Coronary artery (tissue), 2 donors: ENCODE results near the gene PLSCR1.

Experiments used
- DNase-seq: peaks from one replicate; pipeline ENCODE4 v3.0.0-alpha.2; 2017; ENCODE audit warnings: low spot score
- H3K27ac ChIP-seq, 2 donors: fragments of 200-600 bp; sonication (generic); one replicate each; pipeline ENCODE4 v1.5.1; 2016 to 2019
- H3K4me3 ChIP-seq: fragments of 200-600 bp; sonication (generic); 2 replicates; pipeline ENCODE4 v1.5.1; 2016; ENCODE audit warnings: mild to moderate bottlenecking, moderate library complexity
- TF ChIP-seq, protein P1 (sequence below): fragments of 200-600 bp; sonication (generic); IDR thresholded peaks from one replicate; pipeline ENCODE4 v1.5.1; 2019; ENCODE audit warnings: antibody characterized with exemption

PLSCR1 gene

DNA sequence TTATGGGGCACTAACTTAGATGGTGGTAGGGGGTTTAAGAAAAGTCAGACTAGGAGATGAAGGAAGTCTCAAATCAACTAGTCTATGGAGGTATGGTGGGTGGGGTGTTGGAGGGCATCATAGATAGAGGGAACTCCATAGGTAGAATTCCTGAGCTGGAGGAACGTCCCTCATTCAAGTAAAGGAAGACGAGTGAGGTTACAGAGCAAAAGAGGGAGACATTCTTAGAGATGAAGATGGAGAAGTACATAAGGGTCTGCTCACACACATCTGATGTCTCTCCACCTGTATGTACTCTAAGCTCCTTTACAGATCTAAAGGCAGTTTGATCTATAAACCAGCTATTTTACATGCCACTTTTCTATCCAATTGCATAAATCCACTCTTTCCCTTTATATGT lies 1.4 kb downstream of the PLSCR1 start:
- Histone ChIP-seq H3K27ac (peak overlapping the region; percentile 95 to 97), H3K4me3 (peak overlapping the region; percentile 77)
- DNase-seq: no peak
- TF ChIP-seq, protein P1, sequence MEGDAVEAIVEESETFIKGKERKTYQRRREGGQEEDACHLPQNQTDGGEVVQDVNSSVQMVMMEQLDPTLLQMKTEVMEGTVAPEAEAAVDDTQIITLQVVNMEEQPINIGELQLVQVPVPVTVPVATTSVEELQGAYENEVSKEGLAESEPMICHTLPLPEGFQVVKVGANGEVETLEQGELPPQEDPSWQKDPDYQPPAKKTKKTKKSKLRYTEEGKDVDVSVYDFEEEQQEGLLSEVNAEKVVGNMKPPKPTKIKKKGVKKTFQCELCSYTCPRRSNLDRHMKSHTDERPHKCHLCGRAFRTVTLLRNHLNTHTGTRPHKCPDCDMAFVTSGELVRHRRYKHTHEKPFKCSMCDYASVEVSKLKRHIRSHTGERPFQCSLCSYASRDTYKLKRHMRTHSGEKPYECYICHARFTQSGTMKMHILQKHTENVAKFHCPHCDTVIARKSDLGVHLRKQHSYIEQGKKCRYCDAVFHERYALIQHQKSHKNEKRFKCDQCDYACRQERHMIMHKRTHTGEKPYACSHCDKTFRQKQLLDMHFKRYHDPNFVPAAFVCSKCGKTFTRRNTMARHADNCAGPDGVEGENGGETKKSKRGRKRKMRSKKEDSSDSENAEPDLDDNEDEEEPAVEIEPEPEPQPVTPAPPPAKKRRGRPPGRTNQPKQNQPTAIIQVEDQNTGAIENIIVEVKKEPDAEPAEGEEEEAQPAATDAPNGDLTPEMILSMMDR: no peak

DNA sequence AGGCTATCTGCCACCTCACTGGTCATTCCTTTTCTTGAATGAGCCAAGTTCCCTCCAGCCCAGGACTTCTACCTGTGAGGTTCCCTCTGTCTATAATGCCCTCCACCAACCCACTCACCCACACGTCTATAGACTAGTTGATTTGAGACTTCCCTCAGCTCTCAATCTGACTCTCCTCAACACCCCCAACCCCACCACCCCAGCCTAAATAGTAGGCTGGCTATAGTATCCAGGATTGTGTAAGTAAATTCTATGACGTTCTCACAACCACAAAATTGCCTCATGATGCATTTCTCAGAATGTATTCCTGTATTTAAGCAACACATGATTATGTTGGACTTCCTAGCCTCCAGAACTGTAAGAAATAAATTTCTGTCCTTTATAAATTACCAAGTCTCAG lies 2.2 kb downstream of the PLSCR1 start:
- TF ChIP-seq, protein P1: no peak
- Histone ChIP-seq H3K27ac (peak overlapping the region in 1 of 2 donors; percentile 46), H3K4me3 (peak overlapping the region; percentile 77)
- DNase-seq: no peak

- H3K27ac ChIP-seq: peak overlapping the region in 1 of 2 donors; percentile 46
- peak overlapping the region; percentile 77 for H3K4me3 ChIP-seq
- TF ChIP-seq, protein P1: no peak
- DNase-seq: no peak
These were observed 3.4 kb downstream of the PLSCR1 start for GRCh38 chr3:146540978-146541377.

DNA sequence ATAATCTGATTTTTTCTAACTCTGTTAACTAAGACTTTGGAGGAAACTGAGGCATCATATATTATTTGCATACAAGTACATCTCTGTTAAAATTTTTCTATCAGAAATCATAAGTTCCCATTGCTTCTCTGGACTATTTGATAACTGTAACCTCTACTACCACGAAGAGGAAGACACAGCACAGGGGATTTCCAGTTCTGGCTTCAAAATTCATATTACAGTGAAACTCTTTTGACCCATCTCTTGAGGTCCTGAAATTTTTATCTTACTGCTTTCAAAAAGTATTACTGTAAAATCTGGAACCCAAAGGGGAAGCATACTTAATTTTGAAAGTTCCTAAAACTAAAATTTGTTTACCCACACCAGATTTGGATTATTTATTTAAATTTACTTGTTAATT lies 4.2 kb downstream of the PLSCR1 start:
- TF ChIP-seq, protein P1: no peak
- no peak overlapping the region for H3K4me3 ChIP-seq
- no peak for DNase-seq
- H3K27ac ChIP-seq: peak overlapping the region in 1 of 2 donors; percentile 46

- no peak for DNase-seq
- H3K27ac ChIP-seq: peak overlapping the region in 1 of 2 donors; percentile 4
- no peak overlapping the region for H3K4me3 ChIP-seq
- TF ChIP-seq, protein P1: no peak
These were observed 5.1 kb downstream of the PLSCR1 start for GRCh38 chr3:146539315-146539714.

GRCh38 chr3:146537603-146538002 lies 6.8 kb downstream of the PLSCR1 start:
- TF ChIP-seq, protein P1: no peak
- no peak for DNase-seq
- H3K4me3 ChIP-seq: no peak overlapping the region
- H3K27ac ChIP-seq: peak overlapping the region in 1 of 2 donors; percentile 35

DNA sequence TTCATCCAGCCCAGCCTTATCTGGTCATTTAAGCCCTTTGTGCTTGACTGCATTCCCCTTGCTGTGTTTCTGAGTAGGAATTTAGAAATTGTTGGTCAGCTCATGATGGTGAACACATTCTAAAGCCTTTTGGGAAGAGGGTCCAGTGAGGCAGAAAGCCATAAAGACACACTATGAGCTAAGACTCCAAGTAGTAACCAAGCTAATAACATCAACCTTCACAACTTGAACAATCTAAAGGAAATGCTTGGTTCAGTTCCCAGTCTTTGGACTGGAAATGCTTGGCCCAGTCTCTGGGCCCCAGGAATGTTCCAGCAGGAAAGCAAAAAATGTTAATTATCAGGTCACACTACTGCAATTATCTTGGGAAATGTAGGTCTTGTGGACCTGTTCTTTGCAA lies 7.7 kb downstream of the PLSCR1 start:
- peak overlapping the region; percentile 22 for H3K4me3 ChIP-seq
- no peak overlapping the region for H3K27ac ChIP-seq
- TF ChIP-seq, protein P1: no peak
- no peak for DNase-seq
